DMS53 (cell line): Measurements from ENCODE around the gene CARD14.
A peak's percentile ranks its signal among the peaks of the same experiment; 100 is the strongest.
"Not testable (repeated sequence)": the region's sequence is repeated elsewhere in the genome, so short reads cannot be mapped to it uniquely, and the experiment has no call there.

Experiments
- DNase-seq: peaks from one replicate; lab custom pipeline; 2025; lab: John Stamatoyannopoulos, UW

The CARD14 gene

GRCh38 chr17:80223838-80224497 lies 54.1 kb downstream of the CARD14 start:
- DNase-seq, result no peak

GRCh38 chr17:80224683-80225082 lies 54.9 kb downstream of the CARD14 start:
- DNase-seq, result no peak

GRCh38 chr17:80225230-80225629 lies 55.4 kb downstream of the CARD14 start:
- no peak for DNase-seq

- no peak for DNase-seq
Observed at GRCh38 chr17:80227156-80227555, 57.3 kb downstream of the CARD14 start.

GRCh38 chr17:80227666-80228065 lies 57.8 kb downstream of the CARD14 start:
- no peak for DNase-seq

- DNase-seq, result no peak
Observed at GRCh38 chr17:80228477-80228876, 58.6 kb downstream of the CARD14 start.

- DNase-seq, result no peak
Observed at GRCh38 chr17:80229011-80229410, 59.2 kb downstream of the CARD14 start.

- no peak for DNase-seq
Observed at GRCh38 chr17:80232438-80232837, 62.6 kb downstream of the CARD14 start.

- DNase-seq, result no peak
Observed at GRCh38 chr17:80233202-80233601, 63.4 kb downstream of the CARD14 start.

- peak; percentile 76 for DNase-seq
Observed at GRCh38 chr17:80236911-80237310, 67.1 kb downstream of the CARD14 start.

GRCh38 chr17:80237386-80237785 lies 67.6 kb downstream of the CARD14 start:
- no peak for DNase-seq

GRCh38 chr17:80242505-80242904 lies 72.7 kb downstream of the CARD14 start:
- no peak for DNase-seq

- no peak for DNase-seq
Observed at GRCh38 chr17:80243526-80244433, 74.0 kb downstream of the CARD14 start.

GRCh38 chr17:80244448-80244847 lies 74.6 kb downstream of the CARD14 start:
- DNase-seq, result not testable (repeated sequence)

GRCh38 chr17:80244871-80245509 lies 75.2 kb downstream of the CARD14 start:
- no peak for DNase-seq

- DNase-seq, result no peak
Observed at GRCh38 chr17:80245566-80246265, 75.9 kb downstream of the CARD14 start.

- DNase-seq, result no peak
Observed at GRCh38 chr17:80246266-80246681, 76.4 kb downstream of the CARD14 start.

- no peak for DNase-seq
Observed at GRCh38 chr17:80246726-80247125, 76.9 kb downstream of the CARD14 start.

GRCh38 chr17:80247561-80247960 lies 77.7 kb downstream of the CARD14 start:
- DNase-seq, result no peak

GRCh38 chr17:80248001-80248893 lies 78.4 kb downstream of the CARD14 start:
- no peak for DNase-seq
